Left ventricle myocardium superior (tissue), 1 donor: ENCODE data around the gene GAR1. TPM values are rescaled to one million over a fixed set of nuclear protein-coding genes. Genes with fewer than 3 reads are reported as not detected.

Experiments
- total RNA-seq: library from RNA; stranded (reverse); fragmentation: NEBNext Ultra II Directional; extraction: Animal tissue kit (Norgen Biotek cat#: 25700); gene quantifications from one replicate; pipeline ENCODE4 v1.2.1, GENCODE V29; 2021
- donor health status: DM: no; HTN: yes; CAD: no; lungs with severe emphysema.

The GAR1 gene
- total RNA-seq, 1 donor from 2014 or later = 9.2 TPM

Other genes with a start within 250 kb of the GAR1 start
- gene CASP6, start 112.3 kb upstream of the GAR1 start, total RNA-seq = 7.1 TPM
- gene PLA2G12A, start 85.7 kb upstream of the GAR1 start, total RNA-seq = 73.7 TPM
- gene CFI, start 13.8 kb upstream of the GAR1 start, total RNA-seq = 11.6 TPM
- not detected for gene RRH, start 12.2 kb downstream of the GAR1 start, total RNA-seq
- gene LRIT3, start 32.3 kb downstream of the GAR1 start, total RNA-seq = not detected
- gene EGF, start 97.1 kb downstream of the GAR1 start, total RNA-seq = 12.3 TPM